Activated CD4-positive, alpha-beta T cell treated with anti-CD3 and anti-CD28 coated beads, Interleukin-2, amount 50 U/mL, for 16 hours (primary cell): ENCODE measurements around the gene G6PC1.
"Not testable (repeated sequence)": the region's sequence is repeated elsewhere in the genome, so short reads cannot be mapped to it uniquely, and the experiment has no call there.

ENCODE experiments used
- DNase-seq: peaks from one replicate; pipeline ENCODE4 v3.0.0-alpha.2; 2020

The G6PC1 gene

GRCh38 chr17:42900460-42901331 lies at the start of gene G6PC1:
Gene G6PC1 (plus strand): TSS chr17:42900799. CDS start chr17:42900877, 78 bp downstream.
- no peak for DNase-seq

DNA sequence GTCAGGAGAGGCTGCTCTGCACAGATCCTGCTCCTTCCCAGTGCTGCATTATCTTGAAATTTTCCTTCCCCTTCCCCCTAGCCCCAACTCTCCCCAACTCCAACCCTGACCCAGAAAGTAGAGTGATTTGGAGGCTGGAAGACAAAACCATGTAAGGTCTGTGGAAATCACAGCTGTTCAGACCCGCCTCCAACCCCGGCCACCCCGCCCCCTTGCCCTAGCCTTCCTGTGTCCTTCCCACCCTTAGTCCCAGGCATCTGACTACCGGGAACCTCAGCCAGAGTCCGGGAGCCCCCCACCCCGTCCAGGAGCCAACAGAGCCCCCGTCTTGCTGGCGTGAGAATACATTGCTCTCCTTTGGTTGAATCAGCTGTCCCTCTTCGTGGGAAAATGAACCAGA lies 49.6 kb upstream of the G6PC1 start, which contains the start of gene AOC3:
Gene AOC3, plus strand, starts transcription at position 246 of the 400 bp plus-strand sequence. Its CDS starts 145 bp downstream, at position 391.
- no peak for DNase-seq

- DNase-seq, result not testable (repeated sequence)
Observed at GRCh38 chr17:42851371-42852240, 49.0 kb upstream of the G6PC1 start.

- no peak for DNase-seq
Observed at GRCh38 chr17:42852351-42852750, 48.2 kb upstream of the G6PC1 start.

DNA sequence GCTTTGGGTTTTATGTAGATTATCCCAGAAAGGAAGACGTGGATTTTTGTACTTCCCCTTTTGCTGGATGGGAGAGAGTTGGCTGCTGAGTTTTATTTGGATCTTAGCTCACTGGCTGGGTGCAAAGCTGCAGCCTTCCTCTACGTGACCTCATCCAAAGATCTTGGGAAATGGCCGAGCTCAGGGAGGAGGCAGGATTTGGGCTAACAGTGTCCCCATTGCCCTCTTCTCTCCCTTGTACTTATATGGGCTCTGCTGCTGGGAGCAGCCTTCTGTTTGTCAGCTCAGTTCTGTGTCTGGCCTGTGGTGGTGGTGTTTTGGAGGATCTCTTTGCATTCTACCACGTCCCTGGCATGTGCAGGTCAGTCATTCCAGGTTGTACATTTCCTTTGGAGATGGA lies 47.6 kb upstream of the G6PC1 start:
- DNase-seq, result no peak

- DNase-seq, result no peak
Observed at GRCh38 chr17:42853597-42853967, 47.0 kb upstream of the G6PC1 start.

DNA sequence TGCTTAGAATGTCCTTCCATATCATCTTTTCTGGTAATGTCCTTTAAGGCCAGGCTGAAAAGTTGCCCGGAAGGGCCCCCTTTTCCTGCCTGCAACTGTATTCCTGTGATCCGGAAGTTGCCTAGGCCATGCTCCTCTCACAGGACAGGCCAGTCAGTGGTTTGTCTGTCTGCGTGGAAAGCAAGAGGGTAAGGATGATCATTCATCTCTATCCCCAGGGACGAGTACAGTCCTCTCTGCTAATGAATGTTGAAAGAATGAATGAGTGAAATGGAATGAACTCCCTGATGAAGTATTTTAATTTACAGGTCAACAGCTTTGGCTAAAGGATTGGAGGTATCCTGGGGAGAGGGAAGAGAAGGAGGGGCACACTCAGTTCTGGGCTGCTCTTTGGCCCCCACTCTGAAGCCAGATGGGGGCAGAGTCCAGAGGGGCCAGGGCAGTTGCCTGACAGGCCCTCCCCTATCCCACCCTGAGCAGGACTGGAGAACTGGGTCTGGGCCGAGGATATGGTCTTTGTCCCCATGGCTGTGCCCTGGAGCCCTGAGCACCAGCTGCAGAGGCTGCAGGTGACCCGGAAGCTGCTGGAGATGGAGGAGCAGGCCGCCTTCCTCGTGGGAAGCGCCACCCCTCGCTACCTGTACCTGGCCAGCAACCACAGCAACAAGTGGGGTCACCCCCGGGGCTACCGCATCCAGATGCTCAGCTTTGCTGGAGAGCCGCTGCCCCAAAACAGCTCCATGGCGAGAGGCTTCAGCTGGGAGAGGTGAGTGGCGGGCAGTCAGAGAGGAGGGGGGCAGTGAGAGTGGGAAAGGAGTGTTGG lies 46.4 kb upstream of the G6PC1 start:
- DNase-seq, result no peak

DNA sequence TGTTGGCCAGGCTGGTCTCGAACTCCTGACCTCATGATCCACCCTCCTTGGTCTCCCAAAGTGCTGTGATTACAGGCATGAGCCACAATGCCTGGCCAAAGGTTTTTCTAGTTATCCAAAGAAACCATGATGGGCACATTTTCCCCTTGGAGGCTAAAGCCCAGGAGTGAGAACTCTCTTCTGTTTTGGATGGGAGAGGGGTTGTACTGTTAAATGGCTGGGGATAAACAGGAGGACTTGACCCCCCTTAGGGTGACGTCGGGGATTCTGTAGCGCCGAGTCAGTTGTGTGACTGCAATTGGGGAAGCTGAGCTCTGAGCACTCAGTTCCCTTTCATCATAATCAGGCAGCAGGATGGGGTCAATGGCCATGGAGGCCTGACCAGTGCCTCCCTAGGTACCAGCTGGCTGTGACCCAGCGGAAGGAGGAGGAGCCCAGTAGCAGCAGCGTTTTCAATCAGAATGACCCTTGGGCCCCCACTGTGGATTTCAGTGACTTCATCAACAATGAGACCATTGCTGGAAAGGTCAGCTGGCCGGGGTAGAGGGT lies 45.5 kb upstream of the G6PC1 start:
- DNase-seq, result no peak

DNA sequence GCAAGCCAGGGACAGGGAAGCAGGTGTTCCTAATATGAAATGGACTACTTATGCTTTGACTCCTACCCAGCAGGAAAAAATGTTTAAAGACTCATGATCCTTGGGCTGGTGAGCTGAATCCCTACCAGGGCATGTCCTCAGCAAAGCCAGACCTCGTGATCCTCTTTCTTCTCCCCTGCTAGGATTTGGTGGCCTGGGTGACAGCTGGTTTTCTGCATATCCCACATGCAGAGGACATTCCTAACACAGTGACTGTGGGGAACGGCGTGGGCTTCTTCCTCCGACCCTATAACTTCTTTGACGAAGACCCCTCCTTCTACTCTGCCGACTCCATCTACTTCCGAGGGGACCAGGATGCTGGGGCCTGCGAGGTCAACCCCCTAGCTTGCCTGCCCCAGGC lies 44.5 kb upstream of the G6PC1 start:
- not testable (repeated sequence) for DNase-seq

DNA sequence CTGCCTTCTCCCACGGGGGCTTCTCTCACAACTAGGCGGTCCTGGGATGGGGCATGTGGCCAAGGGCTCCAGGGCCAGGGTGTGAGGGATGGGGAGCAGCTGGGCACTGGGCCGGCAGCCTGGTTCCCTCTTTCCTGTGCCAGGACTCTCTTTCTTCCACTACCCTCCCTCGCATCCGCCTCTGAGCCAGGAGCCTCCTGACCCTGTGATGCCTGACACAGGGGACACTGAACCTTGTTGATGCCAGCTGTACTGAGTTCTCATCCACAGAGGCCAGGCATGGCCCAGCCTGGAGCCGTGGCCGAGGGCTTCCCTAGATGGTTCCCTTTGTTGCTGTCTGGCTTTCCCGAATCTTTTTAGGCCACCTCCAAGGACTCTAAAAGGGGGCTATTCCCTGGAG lies 44.1 kb upstream of the G6PC1 start:
- not testable (repeated sequence) for DNase-seq

DNA sequence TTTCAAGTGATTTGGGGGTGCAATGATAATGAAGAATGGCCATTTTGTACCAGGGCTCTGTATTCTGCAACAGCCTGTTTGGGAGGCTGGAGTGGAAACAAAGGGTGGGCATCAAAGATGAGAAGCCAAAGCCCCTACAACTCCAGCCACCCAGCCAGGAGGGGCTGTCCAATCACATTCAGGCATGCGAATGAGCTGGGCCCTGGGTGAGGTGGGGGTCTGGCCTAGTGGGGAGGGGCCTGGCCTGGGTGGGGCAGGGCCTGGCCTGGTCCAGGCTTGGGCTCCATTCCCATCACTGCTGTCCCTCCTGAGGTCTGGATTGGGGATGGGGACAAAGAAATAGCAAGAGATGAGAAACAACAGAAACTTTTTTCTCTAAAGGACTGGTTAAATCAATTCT lies 43.2 kb upstream of the G6PC1 start:
- no peak for DNase-seq

DNA sequence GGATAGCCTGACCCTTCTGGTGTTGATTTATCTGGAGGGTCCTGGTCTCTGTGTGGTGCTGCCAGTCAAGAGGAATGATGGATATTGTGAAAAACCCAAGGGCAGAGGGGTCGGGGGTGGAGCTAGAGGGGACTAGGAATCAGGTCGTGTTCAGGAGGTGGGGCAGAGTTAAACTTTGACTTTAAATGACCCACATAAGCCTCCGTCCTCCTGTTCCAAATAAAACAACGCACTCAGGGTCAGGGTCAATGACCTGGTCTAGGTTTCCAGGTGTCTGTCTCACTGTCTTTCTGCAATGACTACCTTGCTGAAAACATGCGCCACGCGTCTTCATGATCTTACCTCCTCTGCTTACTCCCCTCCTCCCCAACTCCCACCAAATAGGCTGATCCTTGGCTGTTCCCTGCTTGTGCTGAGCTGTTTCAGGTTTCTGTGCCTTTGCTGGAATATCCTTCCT lies 34.9 kb upstream of the G6PC1 start:
- no peak for DNase-seq

GRCh38 chr17:42866216-42866615 lies 34.4 kb upstream of the G6PC1 start:
- no peak for DNase-seq

- no peak for DNase-seq
Observed at GRCh38 chr17:42866631-42867575, 33.7 kb upstream of the G6PC1 start.

GRCh38 chr17:42867694-42868261 lies 32.8 kb upstream of the G6PC1 start:
- DNase-seq, result not testable (repeated sequence)

- no peak for DNase-seq
Observed at GRCh38 chr17:42868338-42868737, 32.3 kb upstream of the G6PC1 start.

DNA sequence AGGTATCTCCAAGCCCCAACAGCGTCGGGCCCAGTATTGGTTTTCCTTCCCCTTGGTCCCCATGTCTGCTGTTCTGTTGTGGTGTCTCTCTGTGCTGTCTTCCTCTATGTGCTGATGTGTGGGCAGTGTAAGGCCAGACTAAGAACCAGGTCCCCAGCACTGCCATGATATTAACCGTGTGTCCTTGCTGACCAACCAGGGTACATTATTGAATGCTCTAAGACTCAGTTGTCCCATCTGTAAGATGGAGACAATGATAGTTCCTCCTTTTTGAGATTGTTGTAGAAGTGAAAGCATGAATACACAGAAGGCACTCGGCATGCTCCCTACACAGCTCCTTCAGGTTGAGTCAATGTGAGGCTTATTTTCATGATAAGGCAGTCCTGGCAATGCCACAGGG lies 29.0 kb upstream of the G6PC1 start:
- DNase-seq, result no peak

- no peak for DNase-seq
Observed at GRCh38 chr17:42872251-42872965, 28.2 kb upstream of the G6PC1 start.

GRCh38 chr17:42873315-42873714 lies 27.3 kb upstream of the G6PC1 start:
- DNase-seq, result no peak
